AG04450 (cell line): Measurements from ENCODE around the gene ANKRD42. TPM values are rescaled to one million over a fixed set of nuclear protein-coding genes. Genes with fewer than 3 reads are reported as not detected.
"Not testable (repeated sequence)": the region's sequence is repeated elsewhere in the genome, so short reads cannot be mapped to it uniquely, and the experiment has no call there.

ENCODE experiments used
- CTCF ChIA-PET: fragments of 300-600, 350-600 bp; formaldehyde crosslinking; extraction: SDS; loops from one replicate; lab custom pipeline; 2022; ENCODE audit warnings: antibody characterized with exemption, inconsistent platforms; lab: Charles Lee
- POLR2A ChIA-PET: fragments of 350-600 bp; formaldehyde crosslinking; extraction: SDS; loops from one replicate; lab custom pipeline; 2021; ENCODE audit warnings: antibody characterized with exemption, inconsistent platforms; lab: Yijun Ruan, JAX
- DNase-seq: peaks from one replicate; pipeline ENCODE4 v3.0.0-alpha.2; 2011; ENCODE audit warnings: low read depth, low spot score
- H3K27ac ChIP-seq: one replicate; pipeline ENCODE4 v1.5.1; 2012; ENCODE audit warnings: low read depth, low read length, control low read depth
- H3K27me3 ChIP-seq: one replicate; pipeline ENCODE4 v1.6.0; 2012; ENCODE audit warnings: low read length; ENCODE audit not compliant: control insufficient read depth, insufficient read depth
- H3K4me3 ChIP-seq: 2 replicates; pipeline ENCODE4 v1.5.1; 2011; ENCODE audit warnings: mild to moderate bottlenecking, low read depth, low read length, control low read depth
- H3K9me3 ChIP-seq: 2 replicates; pipeline ENCODE4 v1.5.1; 2012; ENCODE audit warnings: low read length; ENCODE audit not compliant: control insufficient read depth, insufficient read depth
- polyA plus RNA-seq: library from polyadenylated mRNA; depleted of rRNA; stranded (reverse); fragments of >200 nt; gene quantifications from 2 replicates; pipeline ENCODE4 v1.2.3, GENCODE V29; 2011
- TF ChIP-seq, protein P1 (sequence below): IDR thresholded peaks from 2 replicates; pipeline ENCODE4 v1.5.1; 2011; ENCODE audit warnings: low read depth, low read length, control low read depth, inconsistent platforms

Gene ANKRD42
- polyA plus RNA-seq, 1 experiment = 8.6 TPM

DNA sequence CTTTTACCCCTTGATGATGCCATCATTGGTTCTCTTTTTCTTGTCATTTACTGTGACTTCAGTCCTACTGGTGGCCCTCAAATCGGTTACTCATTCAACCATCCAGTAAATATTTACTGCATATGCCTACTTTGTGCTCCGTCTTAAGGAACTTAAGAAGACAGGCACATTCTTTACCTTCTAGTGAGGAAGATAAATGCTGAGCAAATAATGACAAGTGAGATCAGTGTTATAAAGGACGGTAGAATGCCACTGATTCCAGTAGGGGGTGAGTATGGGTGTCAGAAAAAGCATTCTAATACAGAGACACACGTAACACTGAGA, 1.6 kb downstream of the ANKRD42 start:
- H3K27ac ChIP-seq = no peak overlapping the region

DNA sequence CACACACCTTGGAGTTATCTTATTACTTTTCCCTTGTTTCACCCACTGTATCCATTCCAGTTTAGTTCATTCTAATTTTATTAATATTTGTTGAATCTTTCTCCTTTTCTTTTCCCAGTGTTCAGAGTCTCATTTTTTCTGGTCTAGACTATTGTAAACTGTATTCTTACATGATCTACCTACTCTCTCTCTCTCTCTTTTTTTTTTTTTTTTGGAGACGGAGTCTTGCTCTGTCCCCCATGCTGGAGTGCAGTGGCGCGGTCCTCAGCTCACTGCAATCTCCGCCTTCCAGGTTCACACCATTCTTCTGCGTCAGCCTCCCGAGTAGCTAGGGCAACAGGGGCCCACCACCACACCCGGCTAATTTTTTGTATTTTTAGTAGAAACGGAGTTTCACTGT, 2.1 kb downstream of the ANKRD42 start:
- no peaks in the 10 kb centered on the region for H3K9me3 ChIP-seq
- H3K27ac ChIP-seq = no peak overlapping the region
- DNase-seq = no peak
- H3K27me3 ChIP-seq = no peaks in the 10 kb centered on the region
- POLR2A ChIA-PET = no interaction called here
- TF ChIP-seq, protein P1, sequence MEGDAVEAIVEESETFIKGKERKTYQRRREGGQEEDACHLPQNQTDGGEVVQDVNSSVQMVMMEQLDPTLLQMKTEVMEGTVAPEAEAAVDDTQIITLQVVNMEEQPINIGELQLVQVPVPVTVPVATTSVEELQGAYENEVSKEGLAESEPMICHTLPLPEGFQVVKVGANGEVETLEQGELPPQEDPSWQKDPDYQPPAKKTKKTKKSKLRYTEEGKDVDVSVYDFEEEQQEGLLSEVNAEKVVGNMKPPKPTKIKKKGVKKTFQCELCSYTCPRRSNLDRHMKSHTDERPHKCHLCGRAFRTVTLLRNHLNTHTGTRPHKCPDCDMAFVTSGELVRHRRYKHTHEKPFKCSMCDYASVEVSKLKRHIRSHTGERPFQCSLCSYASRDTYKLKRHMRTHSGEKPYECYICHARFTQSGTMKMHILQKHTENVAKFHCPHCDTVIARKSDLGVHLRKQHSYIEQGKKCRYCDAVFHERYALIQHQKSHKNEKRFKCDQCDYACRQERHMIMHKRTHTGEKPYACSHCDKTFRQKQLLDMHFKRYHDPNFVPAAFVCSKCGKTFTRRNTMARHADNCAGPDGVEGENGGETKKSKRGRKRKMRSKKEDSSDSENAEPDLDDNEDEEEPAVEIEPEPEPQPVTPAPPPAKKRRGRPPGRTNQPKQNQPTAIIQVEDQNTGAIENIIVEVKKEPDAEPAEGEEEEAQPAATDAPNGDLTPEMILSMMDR = no peak
- CTCF ChIA-PET = no interaction called here
- no peak overlapping the region for H3K4me3 ChIP-seq

More for the DNA sequence above, 1.6 kb downstream of the ANKRD42 start:
- H3K4me3 ChIP-seq = peak overlapping the region; percentile 93
- ChIA-PET POLR2A (no interaction called here), CTCF (no interaction called here)
- TF ChIP-seq, protein P1 = no peak
- no peaks in the 10 kb centered on the region for H3K9me3 ChIP-seq
- DNase-seq = no peak
- H3K27me3 ChIP-seq = no peaks in the 10 kb centered on the region

- Histone ChIP-seq H3K9me3 (no peaks in the 10 kb centered on the region), H3K27ac (no peak overlapping the region), H3K4me3 (no peak overlapping the region), H3K27me3 (no peaks in the 10 kb centered on the region)
- POLR2A ChIA-PET = interaction anchor here (1.0 kb wide), 1 partner anchor 43 kb away, joined by 5 read pairs; the partner anchor contains the start of gene PCF11
- DNase-seq = no peak
- TF ChIP-seq, protein P1 = no peak
- CTCF ChIA-PET = interaction anchor here (1.2 to 3.5 kb wide), 3 partner anchors 50 to 628 kb away, joined by 4 to 16 read pairs (median 4); no protein-coding TSS in a partner anchor
Measured at GRCh38 chr11:83200035-83200434, 6.5 kb downstream of the ANKRD42 start.

DNA sequence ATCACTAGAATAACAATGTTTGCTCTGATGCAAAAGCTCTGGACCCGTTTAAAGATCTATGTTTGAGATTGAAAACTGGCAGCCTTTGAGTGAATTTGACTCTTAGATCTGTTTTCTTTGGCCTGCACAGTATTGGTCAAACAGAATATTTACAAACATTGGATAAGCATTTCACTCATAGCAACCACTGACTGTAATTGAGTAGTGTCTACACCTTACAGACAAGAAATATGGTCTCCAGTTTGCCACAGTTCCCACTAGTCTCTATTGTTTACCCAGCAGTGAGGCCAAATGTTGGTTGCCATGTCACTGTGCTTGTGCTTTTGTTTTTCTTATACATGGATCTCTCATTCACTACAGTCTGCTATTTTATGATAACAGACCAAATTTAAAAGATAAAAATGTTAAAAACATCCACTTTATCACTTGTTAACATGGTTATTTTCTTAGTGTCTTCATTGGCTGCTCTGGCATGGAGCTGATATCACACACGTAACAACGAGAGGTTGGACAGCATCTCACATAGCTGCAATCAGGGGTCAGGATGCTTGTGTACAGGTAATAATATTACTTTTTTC, 12.2 kb downstream of the ANKRD42 start:
- POLR2A ChIA-PET = no interaction called here
- no peak for DNase-seq

GRCh38 chr11:83206221-83206620, 12.7 kb downstream of the ANKRD42 start:
- no peaks in the 10 kb centered on the region for H3K27me3 ChIP-seq
- no peaks in the 10 kb centered on the region for H3K9me3 ChIP-seq
- ChIA-PET CTCF (interaction anchor here (1.3 to 2.5 kb wide), 2 partner anchors 44 to 67 kb away, joined by 3 to 8 read pairs; no protein-coding TSS in a partner anchor), POLR2A (no interaction called here)
- no peak overlapping the region for H3K27ac ChIP-seq
- TF ChIP-seq, protein P1 = no peak
- H3K4me3 ChIP-seq = no peak overlapping the region
- no peak for DNase-seq

More for the DNA sequence above, 12.2 kb downstream of the ANKRD42 start:
- Histone ChIP-seq H3K27me3 (no peaks in the 10 kb centered on the region), H3K9me3 (no peaks in the 10 kb centered on the region), H3K27ac (no peak overlapping the region), H3K4me3 (no peak overlapping the region)
- CTCF ChIA-PET = interaction anchor here (2.5 kb wide), 1 partner anchor 44 kb away, joined by 8 read pairs; no protein-coding TSS in a partner anchor
- TF ChIP-seq, protein P1 = no peak

GRCh38 chr11:83206771-83207382, 13.4 kb downstream of the ANKRD42 start:
- POLR2A ChIA-PET = not testable (repeated sequence)

More at GRCh38 chr11:83206771-83207382, 13.4 kb downstream of the ANKRD42 start:
- CTCF ChIA-PET = interaction anchor here (1.3 to 2.5 kb wide), 2 partner anchors 43 to 66 kb away, joined by 3 to 8 read pairs; no protein-coding TSS in a partner anchor
- not testable (repeated sequence) for DNase-seq, H3K4me3 ChIP-seq, H3K27ac ChIP-seq, H3K9me3 ChIP-seq, H3K27me3 ChIP-seq
